HFF-Myc (cell line): ENCODE results near the gene GFRA1.

Experiments used
- DNase-seq: peaks from one replicate; pipeline ENCODE4 v3.0.0-alpha.2; 2011; ENCODE audit warnings: low read depth; ENCODE audit errors: extremely low read depth
- H3K4me3 ChIP-seq: replicated peaks from 2 replicates; pipeline ENCODE4 v1.5.1; 2011; ENCODE audit warnings: low read depth, mild to moderate bottlenecking, control low read depth, low read length
- CTCF ChIP-seq: IDR thresholded peaks from 2 replicates; pipeline ENCODE4 v1.5.1; 2012; ENCODE audit warnings: mild to moderate bottlenecking, low read depth, low read length, control low read depth; ENCODE audit errors: missing control alignments

Gene GFRA1

GRCh38 chr10:116255886-116256751 is 16.9 kb downstream of the GFRA1 start:
- no peak for TF ChIP-seq CTCF

GRCh38 chr10:116254422-116255155 is 18.4 kb downstream of the GFRA1 start:
- no peak for DNase-seq
- H3K4me3 ChIP-seq: no peak overlapping the region
- TF ChIP-seq CTCF: no peak

More at GRCh38 chr10:116255886-116256751, 16.9 kb downstream of the GFRA1 start:
- H3K4me3 ChIP-seq: no peak overlapping the region
- no peak for DNase-seq

GRCh38 chr10:116253716-116254115 is 19.3 kb downstream of the GFRA1 start:
- no peak for TF ChIP-seq CTCF

GRCh38 chr10:116251602-116252395 is 21.2 kb downstream of the GFRA1 start:
- no peak for TF ChIP-seq CTCF
- H3K4me3 ChIP-seq: no peak overlapping the region
- no peak for DNase-seq

More at GRCh38 chr10:116253716-116254115, 19.3 kb downstream of the GFRA1 start:
- H3K4me3 ChIP-seq: no peak overlapping the region
- DNase-seq: no peak

- no peak overlapping the region for H3K4me3 ChIP-seq
- DNase-seq: no peak
- no peak for TF ChIP-seq CTCF
Observed at GRCh38 chr10:116247691-116248090, 25.3 kb downstream of the GFRA1 start.

GRCh38 chr10:116246263-116246662 is 26.7 kb downstream of the GFRA1 start:
- no peak for DNase-seq
- no peak for TF ChIP-seq CTCF
- no peak overlapping the region for H3K4me3 ChIP-seq
